HEK293T (cell line): ENCODE measurements around the gene SCN9A.

Experiments
- ARNT ChIP-seq: fragments of 450-650 bp; IDR thresholded peaks from 2 replicates; pipeline ENCODE4 v1.6.1; 2017; ENCODE audit warnings: mild to moderate bottlenecking
- BHLHE40 ChIP-seq: fragments of 450-650 bp; IDR thresholded peaks from 2 replicates; pipeline ENCODE4 v1.6.1; 2016; ENCODE audit warnings: mild to moderate bottlenecking, moderate library complexity, borderline replicate concordance
- ELF4 ChIP-seq: fragments of 450-650 bp; IDR thresholded peaks from 2 replicates; pipeline ENCODE4 v1.6.1; 2017; ENCODE audit warnings: antibody characterized with exemption
- FOXA1 ChIP-seq: fragments of 450-650 bp; IDR thresholded peaks from 2 replicates; pipeline ENCODE4 v1.6.1; 2016; ENCODE audit warnings: mild to moderate bottlenecking
- FOXK2 ChIP-seq: fragments of 450-650 bp; IDR thresholded peaks from 2 replicates; pipeline ENCODE4 v1.6.1; 2016; ENCODE audit warnings: mild to moderate bottlenecking
- L3MBTL2 ChIP-seq: fragments of 450-650 bp; conservative IDR thresholded peaks from 2 replicates; pipeline ENCODE4 v1.6.1; 2016; ENCODE audit warnings: mild to moderate bottlenecking
- NFRKB ChIP-seq: fragments of 450-650 bp; IDR thresholded peaks from 2 replicates; pipeline ENCODE4 v1.6.1; 2016; ENCODE audit warnings: mild to moderate bottlenecking, moderate library complexity
- SP1 ChIP-seq: fragments of 450-650 bp; IDR thresholded peaks from 2 replicates; pipeline ENCODE4 v1.6.1; 2017

GRCh38 chr2:166388481-166389070 lies 12.8 kb upstream of the SCN9A start:
- TF ChIP-seq L3MBTL2 (no peak), SP1 (no peak), FOXK2 (no peak), BHLHE40 (no peak), ARNT (no peak), FOXA1 (no peak), ELF4 (no peak), NFRKB (no peak)
